COLO829 (cell line): ENCODE measurements around the gene GPRC5C.

Experiments used
- DNase-seq: peaks from one replicate; pipeline ENCODE4 v3.0.0; 2012; ENCODE audit warnings: low spot score

The GPRC5C gene

DNA sequence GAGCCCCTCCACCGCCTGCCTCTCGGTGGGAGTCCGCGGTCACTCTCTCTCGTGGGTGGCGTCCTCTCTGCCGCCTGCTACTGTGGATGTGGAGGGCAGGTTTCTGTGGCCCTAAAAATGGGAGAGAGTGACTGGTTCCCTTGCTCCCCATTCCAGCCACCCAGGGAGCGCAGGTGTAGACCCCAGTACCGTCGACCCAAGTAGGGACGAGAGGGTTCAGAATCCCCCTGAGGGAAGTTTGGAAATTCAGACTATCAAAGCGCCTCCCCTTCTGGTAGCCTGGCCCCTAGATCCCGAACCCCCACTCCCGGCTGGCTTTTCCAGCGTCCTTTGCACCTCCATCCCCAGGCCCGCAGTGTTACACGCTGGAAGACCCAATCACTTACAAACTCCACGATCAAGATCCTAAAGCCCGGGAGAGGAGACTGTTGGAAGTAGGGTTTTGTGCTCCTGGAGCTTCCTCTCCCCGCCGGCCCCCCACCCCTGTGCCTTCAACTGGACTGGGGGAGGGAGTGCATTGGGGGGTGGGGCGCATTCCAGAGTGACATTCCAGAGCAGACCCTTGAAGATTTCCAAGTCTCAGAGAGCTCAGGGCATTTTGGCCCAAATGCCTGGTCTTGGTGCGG is 991 bp downstream of the GPRC5C start:
- DNase-seq: no peak

DNA sequence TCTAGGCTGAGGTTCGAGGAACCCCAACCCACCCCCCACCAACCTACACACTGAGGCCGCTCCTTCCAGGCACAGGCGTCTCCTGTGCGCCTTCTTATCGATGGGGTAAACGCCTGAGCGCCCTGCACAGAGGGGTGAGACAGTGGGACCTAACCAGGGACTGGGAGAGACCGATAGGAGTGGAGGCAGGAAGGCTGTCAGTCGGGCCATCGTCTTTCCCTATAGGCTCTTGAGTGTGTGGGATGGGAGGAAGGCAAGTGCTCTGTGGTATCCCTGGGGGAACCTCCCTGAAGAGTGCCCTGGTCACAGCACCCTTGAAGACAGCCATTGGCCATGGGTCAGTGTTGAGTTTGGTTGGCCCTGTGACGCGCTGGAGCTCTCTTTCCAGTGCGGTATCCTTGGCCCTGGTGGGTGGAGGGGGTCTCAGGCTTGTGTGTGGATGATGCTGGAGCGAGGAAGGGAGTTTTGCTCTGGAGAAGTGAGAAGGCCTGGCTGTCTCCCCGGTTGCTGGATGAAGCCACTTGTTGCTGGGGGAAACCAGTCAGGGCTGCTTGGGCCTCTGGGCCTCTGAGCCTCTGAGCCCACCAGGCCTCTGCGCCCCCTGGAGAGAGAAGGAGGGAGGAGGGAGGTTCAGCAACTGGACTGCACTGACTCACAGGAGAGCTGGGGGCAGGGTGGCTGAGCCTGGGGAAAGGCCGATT is 1.7 kb downstream of the GPRC5C start:
- DNase-seq: no peak

DNA sequence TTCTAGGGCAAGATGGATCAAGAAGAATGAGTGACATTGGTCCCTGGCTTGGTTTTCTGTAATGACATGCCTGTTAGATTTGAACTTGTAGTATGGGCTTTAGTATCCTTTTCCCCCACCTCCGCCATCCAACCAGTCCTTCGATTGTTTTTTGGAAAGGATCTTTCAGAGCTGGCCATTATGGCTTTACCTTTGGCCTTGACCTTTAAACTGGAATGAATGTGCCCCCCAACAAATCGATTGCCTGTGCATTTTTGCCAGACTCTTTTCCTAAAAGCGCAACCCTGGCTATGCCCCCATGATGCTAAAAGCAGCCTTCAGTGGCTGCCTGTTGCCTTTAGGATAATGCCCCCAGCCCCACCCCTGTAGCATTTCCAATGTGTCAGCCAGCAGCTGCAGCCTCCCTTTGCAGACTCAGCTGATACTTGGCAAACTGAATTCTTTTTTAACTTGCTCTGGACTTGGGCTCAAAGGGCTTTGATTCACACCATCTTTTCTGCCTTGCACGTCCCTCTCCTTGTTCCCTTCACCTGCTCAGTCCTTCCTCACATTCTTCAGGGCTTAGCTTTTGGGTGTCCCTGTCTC is 4.0 kb downstream of the GPRC5C start:
- DNase-seq: no peak

DNA sequence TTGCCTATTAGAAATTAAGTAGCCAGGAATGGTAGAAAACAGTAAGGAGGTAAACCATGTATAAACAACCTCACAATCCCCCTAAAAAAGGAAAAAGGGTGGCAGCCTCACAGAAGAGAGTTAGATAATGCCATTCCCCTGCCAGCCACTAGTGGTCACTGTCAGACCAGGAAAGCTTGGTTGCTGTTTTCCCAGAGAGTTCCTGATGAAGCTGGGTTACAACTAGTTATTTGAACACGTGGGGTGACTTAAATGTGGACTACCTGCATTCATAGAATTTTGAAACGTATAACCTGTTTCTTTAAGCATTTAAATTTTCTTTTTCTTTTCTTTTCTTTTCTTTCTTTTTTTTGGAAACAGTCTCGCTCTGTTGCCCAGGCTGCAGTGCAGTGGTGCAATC is 5.8 kb downstream of the GPRC5C start:
- no peak for DNase-seq

DNA sequence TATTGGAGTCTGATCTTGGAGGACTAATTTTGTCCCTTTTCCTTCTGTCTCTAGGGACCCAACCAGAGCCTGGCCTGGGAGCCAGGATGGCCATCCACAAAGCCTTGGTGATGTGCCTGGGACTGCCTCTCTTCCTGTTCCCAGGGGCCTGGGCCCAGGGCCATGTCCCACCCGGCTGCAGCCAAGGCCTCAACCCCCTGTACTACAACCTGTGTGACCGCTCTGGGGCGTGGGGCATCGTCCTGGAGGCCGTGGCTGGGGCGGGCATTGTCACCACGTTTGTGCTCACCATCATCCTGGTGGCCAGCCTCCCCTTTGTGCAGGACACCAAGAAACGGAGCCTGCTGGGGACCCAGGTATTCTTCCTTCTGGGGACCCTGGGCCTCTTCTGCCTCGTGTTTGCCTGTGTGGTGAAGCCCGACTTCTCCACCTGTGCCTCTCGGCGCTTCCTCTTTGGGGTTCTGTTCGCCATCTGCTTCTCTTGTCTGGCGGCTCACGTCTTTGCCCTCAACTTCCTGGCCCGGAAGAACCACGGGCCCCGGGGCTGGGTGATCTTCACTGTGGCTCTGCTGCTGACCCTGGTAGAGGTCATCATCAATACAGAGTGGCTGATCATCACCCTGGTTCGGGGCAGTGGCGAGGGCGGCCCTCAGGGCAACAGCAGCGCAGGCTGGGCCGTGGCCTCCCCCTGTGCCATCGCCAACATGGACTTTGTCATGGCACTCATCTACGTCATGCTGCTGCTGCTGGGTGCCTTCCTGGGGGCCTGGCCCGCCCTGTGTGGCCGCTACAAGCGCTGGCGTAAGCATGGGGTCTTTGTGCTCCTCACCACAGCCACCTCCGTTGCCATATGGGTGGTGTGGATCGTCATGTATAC is 8.0 kb downstream of the GPRC5C start:
- no peak for DNase-seq

DNA sequence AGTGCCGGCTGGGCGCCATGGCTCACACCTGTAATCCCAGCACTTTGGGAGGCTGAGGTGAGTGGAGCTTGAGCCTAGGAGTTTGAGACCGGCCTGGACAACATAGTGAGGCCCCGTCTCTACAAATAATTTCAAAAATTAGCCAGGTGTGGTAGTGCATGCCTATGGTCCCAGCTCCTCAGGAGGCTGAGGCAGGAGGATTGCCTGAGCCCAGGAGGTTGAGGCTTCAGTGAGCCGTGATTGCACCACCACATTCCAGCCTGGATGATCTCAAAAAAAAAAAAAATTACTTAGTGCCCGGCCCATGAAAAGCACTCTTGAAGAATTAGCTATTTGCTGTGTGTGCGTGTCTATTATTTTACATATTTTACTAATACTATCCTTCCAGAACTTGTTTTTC is 9.6 kb downstream of the GPRC5C start:
- no peak for DNase-seq

DNA sequence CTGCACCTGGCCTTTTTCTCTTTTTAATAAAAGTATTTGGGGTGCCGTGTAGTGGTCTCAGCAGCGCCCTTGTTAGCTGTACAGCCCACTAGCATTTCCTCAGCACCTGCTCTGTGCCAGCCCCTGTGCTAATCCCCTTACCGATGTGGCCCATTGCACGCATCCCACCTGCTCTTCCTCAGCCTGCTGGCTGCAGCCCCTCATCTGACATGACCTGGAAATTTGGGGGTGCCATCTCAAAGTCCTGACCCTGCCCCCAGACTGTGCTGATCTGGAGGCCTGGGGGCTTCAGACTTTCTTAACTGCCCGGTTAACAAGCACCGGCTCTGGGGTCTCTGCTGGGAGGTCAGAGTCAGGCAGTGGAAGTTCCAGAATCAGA is 10.4 kb downstream of the GPRC5C start:
- no peak for DNase-seq

DNA sequence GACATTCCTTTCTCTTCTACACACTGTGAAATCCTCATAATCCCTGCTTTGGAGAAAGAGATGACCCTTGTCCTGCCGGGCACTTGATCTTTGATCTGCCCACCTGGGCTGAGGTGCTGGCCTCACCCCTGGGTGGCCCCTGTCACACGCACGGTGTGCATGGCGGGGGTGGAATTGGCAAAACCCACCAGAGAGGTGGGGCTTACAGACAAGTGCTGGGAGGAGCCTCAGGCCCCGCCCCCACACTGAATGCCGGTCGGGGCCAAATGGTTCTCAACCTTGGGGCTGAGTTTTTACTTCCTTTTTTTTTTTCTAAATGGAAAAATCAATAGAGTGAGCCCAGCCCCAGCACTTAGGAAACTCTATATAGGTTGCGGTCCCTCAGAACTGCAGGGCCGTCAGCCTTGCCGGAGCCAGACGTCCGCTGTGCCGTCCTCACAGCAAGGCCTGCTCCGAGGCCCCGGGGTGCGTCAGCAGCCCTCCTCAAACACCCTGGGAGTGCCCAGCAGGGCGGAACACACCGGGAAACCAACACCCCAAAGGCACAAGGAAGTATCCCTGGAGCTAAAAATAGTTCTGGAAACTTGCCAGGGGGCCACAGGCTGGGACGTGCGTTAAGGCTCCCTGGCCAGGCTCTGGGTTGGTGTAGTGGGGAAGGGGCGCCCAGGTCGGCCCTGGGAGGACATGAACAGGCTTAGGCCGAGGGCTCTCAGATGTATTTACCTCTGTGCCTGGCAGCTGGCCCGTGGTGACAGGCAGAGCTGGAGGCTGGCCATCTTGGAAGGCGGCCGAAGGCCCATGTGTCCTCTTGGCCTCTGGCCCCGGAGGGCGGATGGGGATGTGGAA is 11.0 kb downstream of the GPRC5C start:
- no peak for DNase-seq

DNA sequence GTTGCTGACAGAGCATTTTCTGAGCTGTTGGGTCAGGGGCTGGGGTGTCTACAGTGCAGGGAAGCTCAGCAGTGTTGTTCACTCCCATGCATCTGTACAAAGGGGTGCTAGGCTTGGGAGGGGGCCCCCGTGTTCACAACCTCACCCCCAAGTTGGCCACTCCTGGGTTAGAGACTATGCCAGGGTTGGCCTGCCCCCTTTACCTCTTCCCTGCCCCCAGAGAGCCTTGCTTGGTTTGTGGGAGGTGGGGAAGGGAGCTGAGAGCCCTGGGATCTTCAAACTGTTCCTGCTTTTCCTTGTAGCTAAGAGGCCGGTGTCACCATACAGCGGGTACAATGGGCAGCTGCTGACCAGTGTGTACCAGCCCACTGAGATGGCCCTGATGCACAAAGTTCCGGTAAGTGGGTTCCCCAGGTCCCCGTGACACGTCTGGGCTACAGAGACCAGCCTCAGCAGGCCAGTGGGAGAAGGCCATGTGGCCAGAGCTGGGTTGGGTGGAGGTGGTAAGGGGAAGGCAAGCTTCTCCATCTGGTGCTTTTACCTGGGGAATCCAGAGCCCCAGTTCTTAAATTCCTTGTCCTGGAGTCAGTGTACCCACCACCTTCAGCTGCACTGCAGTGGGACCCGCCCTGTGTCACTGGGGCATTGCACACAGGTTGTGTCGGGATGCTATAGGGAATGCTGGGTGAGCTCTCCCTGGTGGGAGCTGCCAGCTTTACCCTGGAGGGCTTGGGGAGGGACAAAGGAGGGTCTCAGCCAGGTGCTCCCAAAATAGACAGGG is 11.8 kb downstream of the GPRC5C start:
- DNase-seq: no peak

DNA sequence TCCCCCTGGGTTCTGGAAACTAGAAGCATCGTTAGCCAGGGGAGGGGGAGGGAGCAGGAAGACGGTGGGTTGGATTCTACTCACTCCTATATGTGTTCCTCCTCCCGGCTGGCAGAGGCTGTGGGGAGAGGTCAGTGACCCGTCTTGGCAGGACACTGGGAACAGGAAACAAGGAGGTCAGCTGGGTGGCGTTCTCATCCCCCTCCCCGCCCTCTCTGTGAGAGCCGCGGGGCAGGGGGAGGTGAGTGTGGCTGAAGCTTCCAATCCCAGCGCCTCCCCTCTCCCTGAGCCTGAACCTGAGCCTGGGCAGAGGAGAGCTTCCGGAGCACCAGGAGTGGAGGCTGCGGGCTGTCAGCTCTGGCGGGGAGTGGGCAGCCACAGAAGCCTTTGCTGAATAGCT is 12.5 kb downstream of the GPRC5C start:
- DNase-seq: no peak

DNA sequence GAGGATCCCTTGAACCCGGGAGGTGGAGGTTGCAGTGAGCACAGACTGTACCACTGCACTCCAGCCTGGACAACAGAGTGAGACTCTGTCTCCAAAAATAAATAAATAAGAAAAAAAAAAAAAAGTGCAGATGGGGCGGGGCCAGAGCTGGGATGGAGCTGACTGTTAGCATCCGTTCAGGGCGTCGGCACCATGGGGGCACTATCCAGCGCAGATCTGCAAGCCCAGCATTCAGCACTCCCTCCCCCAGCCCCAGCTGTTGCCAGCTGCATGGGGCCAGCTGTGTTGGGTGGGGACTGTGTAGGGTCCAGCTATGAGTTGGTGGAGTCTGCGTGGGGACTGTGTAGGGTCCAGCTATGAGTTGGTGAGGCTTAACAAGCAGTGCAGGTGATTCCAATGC is 13.3 kb downstream of the GPRC5C start:
- no peak for DNase-seq

DNA sequence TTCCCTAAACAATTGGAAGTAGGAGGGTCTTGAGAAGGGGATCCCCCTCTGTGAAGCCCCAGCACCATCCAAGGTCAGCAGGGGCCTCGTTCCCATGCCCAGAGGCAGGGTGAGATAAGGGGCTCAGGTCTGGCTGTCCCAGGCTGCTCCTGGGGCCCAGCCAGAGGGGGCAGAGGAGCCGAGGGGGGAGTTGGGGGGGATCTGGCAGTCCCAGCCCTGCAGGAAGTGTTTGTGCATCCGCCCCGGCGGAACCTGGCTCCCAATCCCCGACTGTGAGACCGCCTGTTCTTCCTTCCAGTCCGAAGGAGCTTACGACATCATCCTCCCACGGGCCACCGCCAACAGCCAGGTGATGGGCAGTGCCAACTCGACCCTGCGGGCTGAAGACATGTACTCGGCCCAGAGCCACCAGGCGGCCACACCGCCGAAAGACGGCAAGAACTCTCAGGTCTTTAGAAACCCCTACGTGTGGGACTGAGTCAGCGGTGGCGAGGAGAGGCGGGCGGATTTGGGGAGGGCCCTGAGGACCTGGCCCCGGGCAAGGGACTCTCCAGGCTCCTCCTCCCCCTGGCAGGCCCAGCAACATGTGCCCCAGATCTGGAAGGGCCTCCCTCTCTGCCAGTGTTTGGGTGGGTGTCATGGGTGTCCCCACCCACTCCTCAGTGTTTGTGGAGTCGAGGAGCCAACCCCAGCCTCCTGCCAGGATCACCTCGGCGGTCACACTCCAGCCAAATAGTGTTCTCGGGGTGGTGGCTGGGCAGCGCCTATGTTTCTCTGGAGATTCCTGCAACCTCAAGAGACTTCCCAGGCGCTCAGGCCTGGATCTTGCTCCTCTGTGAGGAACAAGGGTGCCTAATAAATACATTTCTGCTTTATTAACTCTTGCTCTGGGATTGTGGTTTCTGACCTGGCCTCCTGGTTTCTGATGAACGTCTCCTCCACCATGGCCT is 14.9 kb downstream of the GPRC5C start:
- DNase-seq: no peak

DNA sequence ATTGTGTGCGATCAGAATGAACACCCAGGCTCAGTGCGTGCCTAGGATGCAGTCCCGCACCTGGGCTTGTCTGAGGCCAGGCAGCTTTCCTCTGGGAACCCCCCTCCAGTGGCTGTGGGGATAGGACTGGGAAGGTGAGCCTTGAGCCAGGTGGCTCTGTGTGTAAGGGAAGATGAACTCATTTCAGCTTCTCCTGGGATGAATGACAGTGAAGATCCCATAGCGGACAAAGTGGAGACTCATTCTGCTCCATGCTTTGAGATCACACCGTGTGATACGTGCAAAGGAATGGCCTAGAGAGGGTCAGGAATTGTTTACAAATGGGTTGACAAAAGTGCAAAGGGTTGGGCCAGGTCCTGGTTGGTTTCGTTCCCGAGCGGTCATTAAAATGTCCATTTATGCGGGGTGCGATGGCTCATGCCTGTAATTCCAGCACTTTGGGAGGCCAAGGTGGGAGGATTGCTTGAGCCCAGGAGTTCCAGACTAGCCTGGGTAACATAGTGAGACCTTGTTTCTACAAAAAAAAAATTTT is 15.8 kb downstream of the GPRC5C start:
- DNase-seq: no peak

DNA sequence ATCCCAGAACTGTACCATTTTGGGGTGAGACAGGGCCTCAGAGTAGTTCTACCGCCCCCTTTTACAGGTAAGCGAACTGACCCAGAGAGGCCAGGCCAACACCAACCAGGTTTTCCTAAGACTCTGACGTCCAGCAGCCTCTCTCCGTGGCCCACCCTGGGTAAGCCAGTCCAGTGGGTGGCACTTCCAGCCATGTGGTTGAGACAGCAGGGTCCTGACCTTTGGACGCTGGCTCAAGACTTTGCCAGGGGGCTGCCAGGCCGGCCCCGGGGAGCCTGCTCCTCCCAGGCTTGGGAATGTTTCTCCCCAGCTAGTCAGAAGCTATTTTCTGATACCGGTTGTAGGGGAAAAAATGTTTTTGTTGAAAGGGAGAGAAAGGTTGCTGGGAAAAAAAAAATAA is 16.9 kb downstream of the GPRC5C start:
- DNase-seq: no peak

DNA sequence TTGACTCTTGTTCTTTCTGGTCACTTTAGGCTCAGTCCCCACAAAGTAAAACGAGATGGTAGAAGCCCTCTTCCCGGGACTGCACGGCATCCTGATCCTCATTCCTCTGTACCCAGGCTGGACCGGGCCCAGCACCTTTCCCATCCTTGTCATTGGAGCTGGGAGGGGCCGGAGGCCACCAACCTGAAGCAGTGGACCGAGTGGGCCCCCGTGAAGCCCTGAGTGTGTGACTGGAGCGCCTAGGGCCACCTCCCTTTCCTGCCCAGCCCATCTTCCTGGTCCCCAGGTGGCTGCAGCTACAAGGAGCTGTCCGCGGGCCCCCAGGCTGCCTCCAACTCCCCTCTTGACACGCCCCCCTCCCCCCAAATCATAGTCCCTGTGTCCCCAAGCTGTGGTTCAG is 17.4 kb downstream of the GPRC5C start:
- no peak for DNase-seq

DNA sequence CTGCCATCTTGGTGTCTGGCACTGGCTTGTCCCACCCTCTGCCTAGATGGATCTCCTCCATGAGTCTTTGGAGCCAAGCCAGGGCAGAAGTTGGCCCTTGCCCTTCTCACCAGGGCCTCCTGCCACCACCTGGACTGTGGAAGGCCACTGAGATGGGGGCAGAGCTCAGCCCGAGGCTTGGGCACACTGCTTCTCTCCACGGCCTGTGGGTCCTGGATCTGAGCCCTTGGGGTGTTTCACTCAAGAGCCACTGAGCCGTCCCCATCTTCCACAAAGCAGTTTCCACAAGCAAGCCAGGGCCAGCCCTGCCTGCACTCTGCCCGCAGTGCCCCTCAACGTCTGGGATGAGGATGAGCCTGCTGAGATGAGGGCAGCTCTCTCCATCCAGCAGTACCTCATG is 17.9 kb downstream of the GPRC5C start:
- no peak for DNase-seq

DNA sequence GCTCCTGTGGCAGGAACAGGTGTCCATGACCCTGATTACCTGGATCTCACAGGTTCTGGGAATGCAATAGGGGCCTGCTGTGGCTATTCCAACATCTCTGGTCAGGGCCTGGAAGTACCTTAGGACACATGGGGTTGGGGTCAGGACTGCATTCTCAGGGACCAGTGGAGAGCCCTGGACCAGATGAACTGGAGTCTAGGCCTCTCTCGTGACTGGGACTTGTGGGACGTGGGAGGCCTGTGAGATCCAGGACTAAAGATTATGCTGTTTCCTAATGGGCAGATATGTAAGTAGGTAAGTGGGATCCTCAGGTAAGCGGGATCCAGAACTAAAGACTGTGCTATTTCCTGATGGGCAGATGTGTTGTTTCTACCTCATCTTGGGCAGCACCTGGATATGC is 18.3 kb downstream of the GPRC5C start:
- DNase-seq: no peak

DNA sequence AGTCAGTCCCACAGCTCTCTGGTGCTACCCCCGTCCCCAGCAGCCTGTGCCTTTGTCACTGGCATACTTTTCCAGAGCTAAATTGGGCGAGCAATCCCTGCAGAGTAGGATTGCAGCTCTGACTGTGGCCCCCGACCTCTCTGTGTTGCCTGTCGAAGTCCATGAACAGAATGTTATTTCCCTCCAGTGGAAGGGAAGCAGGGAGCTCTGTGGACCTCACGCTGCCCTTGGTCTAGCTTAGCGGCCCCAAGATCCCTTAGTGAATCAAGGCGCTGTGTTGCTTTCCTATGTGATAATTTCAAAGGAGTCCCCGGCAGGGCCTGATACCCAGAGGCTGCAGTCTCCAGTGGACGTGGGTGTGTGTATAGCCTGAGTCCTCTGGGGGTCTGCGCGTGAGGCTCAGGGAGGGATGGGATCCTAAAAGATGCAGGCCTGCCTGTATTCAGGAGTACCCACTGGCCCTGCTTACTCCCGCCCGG is 19.1 kb downstream of the GPRC5C start:
- no peak for DNase-seq

DNA sequence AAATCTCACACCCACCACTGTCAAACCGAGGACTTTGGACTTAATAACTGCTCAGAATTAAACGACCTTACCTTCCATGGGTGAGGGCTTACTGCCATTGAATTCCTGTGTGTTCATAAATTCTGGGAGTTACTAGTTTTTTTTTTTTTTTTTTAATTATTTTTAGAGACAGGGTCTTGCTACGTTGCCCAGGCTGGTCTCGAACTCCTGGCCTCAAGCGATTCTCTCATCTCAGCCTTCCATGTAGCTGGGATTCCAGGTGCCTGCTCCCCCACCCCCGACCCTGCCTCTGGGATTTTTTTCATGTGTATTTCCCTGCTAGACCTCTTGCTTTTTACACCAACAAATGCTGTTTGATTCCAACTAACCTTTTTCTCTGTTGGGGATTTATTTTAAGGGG is 19.7 kb downstream of the GPRC5C start:
- no peak for DNase-seq
